ENCODE results near the gene PTPRZ1.

DNA sequence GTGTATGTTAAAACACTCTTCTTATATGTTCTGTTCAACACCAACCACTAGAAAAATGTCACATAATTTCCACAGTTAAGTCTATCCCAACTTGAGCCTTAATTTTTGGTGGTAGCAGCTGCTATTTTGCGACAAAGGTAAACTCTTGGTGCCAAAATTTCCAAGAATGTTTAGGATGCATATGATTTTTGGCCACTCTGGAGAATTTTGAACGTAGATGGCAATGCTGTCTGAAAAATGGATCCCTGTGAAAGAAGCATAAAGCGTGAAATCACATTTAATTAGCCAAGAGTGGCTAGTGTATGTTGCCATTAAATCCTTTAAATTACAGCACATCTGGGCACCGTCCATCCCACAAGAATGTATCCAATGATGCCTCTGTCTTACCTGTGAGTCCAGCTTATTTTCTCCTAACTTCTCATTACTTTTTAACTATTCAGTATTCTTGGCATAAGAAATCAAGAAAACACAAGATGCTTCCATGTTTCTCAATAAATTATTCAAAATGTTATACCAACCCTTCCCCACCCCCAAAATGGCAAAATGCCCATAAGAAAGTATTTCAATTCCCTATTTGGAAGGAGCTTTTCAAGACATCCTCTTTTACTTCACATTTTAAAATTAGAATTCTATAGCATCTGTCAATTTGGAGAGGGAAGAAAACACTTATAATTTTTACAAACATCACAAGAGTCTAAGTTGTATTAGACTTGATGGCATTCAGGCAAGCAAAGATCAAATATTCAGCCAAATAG, 12.4 kb downstream of the PTPRZ1 start:
- TF ChIP-seq SUZ12 (IDR thresholded peaks at IDR 0.05; ENCODE audit: extremely low read depth, insufficient read depth, insufficient read length) (no peak), YY1 (IDR thresholded peaks at IDR 0.05; ENCODE audit: insufficient read depth, insufficient read length) (no peak), ZNF274 (IDR thresholded peaks at IDR 0.05; ENCODE audit: low read depth, low read length) (no peak)
